Muscle of leg (tissue), 11 donors: Measurements from ENCODE around the gene MICA. TPM values are rescaled to one million over a fixed set of nuclear protein-coding genes. Genes with fewer than 3 reads are reported as not detected.
"Not testable (repeated sequence)": the region's sequence is repeated elsewhere in the genome, so short reads cannot be mapped to it uniquely, and the experiment has no call there.

ENCODE experiments used
- DNase-seq: peaks from one replicate; pipeline ENCODE4 v3.0.0; 2013
- H3K27ac ChIP-seq: one replicate; pipeline ENCODE4 v1.5.1; 2013; ENCODE audit warnings: mild to moderate bottlenecking, low read length, control low read depth
- H3K27me3 ChIP-seq: one replicate; pipeline ENCODE4 v1.6.1; 2013; ENCODE audit warnings: low read length; ENCODE audit not compliant: control insufficient read depth, insufficient read depth
- H3K36me3 ChIP-seq: one replicate; pipeline ENCODE4 v1.6.1; 2013; ENCODE audit warnings: low read length; ENCODE audit not compliant: control insufficient read depth, insufficient read depth
- H3K4me1 ChIP-seq: one replicate; pipeline ENCODE4 v1.6.1; 2013; ENCODE audit warnings: low read length; ENCODE audit not compliant: control insufficient read depth, insufficient read depth
- H3K4me3 ChIP-seq: one replicate; pipeline ENCODE4 v1.5.1; 2013; ENCODE audit warnings: low read length, control low read depth
- H3K9me3 ChIP-seq: replicated peaks from 2 replicates; pipeline ENCODE4 v1.6.1; 2013; ENCODE audit warnings: low read depth, low read length; ENCODE audit not compliant: control insufficient read depth
- WGBS: methylation state at CpG from one replicate; pipeline ENCODE4 v1.1.5; 2013; ENCODE audit warnings: missing lambda C conversion rate; ENCODE audit not compliant: insufficient coverage; 5-methylcytosine and 5-hydroxymethylcytosine counted together
- polyA plus RNA-seq, 8 donors: library from polyadenylated mRNA; unstranded; fragments of 120-200 nt; gene quantifications; one replicate each; pipeline versions ENCODE4 v1.2.1 to v1.2.3, GENCODE V29; 2013; ENCODE audit warnings: inconsistent platforms in 1 of 8, low replicate concordance in 1 of 8; ENCODE audit not compliant: insufficient read length in 8 of 8, insufficient read depth in 1 of 8
- total RNA-seq: library from RNA; stranded (reverse); fragments of 120-200 nt; gene quantifications from one replicate; pipeline ENCODE4 v1.2.4, GENCODE V29; 2013

Gene MICA
- total and polyA plus RNA-seq, 9 donors: 4.2 to 13.0 (median 6.9) TPM

DNA sequence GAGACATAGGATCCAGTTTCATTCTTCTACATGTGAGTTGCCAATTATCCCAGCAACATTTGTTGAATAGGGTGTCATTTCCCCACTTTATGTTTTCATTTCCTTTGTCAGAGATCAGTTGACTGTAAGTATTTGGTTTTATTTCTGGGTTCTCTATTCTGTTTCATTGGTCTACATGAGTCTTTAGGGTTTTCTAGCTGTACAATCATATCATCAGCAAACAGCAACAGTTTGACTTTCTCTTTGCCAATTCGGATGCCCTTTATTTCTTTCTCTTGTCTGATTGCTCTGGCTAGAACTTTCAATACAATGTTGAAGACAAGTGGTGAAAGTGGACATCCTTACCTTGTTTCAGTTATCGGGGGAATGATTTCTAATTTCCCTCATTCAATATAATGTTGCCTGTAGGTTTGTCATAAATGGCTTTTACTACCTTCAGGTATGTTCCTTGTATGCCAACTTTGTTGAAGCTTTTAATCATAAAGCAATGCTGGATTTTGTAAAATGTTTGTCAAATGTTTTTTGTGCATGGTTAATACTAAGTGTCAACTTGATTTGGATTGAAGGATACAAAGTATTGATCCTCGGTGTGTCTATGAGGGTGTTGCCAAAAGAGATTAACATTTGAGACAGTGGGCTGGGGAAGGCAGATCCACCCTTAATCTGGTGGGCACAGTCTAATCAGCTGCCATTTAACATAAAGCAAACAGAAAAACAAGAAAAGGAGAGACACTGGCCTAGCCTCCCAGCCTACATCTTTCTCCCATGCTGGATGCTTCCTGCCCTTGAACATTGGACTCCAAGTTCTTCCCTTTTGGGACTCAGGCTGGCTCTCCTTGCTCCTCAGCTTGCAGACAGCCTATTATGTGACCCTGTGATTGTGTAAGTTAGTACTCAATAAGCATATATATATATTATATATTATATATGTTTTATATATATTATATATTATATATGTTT is 23.3 kb downstream of the MICA start:
- no CpG with 5 or more reads among the region's 3 CpGs for WGBS
- Histone ChIP-seq H3K36me3 (no peaks in the 10 kb centered on the region), H3K27ac (no peak overlapping the region), H3K4me3 (no peak overlapping the region), H3K27me3 (no peaks in the 10 kb centered on the region), H3K9me3 (peaks cover 3% of the 10 kb centered on the region), H3K4me1 (no peaks in the 10 kb centered on the region)
- no peak for DNase-seq

DNA sequence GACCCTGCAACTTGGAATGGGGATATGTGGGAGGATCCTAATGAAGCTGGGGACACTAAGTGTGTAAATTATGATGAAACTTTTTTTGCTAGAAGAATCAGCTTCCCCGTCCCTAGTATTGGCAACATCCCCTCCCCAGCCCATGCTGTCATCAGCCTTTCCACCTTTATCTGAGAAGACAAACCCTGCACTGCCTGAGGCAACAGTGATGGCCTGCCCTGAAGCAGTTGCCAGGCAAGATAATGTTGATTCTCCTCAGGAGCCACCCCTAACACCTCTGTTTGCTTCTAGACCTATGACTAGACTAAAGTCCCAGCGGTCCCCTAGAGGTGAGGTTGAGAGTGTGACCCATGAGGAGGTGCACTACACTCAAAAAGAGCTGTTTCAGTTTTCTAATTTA is 27.1 kb downstream of the MICA start:
- no peaks in the 10 kb centered on the region for H3K4me1 ChIP-seq
- H3K27me3 ChIP-seq: no peaks in the 10 kb centered on the region
- DNase-seq: no peak
- WGBS: no CpG with 5 or more reads among the region's 2 CpGs
- H3K36me3 ChIP-seq: no peaks in the 10 kb centered on the region
- H3K4me3 ChIP-seq: no peak overlapping the region
- H3K9me3 ChIP-seq: peaks cover 3% of the 10 kb centered on the region
- H3K27ac ChIP-seq: no peak overlapping the region

DNA sequence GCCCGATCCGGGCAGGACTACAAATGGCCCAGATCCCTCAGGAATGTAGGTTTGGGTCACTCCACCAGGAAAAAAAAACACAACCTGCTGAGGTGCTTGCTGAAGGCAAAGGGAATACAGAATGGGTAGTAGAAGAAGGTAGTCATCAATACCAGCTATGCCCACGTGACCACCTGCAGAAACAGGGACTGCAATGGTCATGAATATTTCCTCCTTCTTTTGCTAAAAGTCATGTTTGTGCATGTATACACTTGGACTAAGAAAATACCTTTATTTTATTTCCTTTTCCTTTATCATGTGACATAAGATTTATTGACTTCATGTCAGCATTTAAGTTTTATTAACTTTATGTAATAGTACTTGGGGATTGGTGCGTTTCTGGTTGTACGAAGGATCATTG is 31.7 kb downstream of the MICA start:
- not testable (repeated sequence) for H3K27me3 ChIP-seq, H3K9me3 ChIP-seq, H3K4me1 ChIP-seq, H3K27ac ChIP-seq, H3K4me3 ChIP-seq, DNase-seq, H3K36me3 ChIP-seq
- WGBS: no CpG with 5 or more reads among the region's 5 CpGs

DNA sequence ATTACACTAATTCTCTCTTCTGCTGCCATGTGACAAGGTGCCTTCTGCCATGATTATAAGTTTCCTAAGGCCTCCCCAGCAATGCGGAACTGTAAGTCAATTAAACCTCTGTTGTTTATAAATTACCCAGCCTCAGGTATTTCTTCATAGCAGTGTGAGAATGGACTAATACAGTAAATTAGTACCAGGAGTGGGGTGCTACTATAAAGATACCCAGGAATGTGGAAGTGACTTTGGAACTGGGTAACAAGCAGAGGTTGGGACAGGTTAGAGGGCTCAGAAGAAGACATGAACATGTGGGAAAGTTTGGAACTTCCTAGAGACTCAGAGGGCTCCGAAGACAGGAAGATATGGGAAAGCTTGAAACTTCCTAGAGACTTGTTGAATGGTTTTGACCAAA is 34.8 kb downstream of the MICA start:
- peaks cover 18% of the 10 kb centered on the region for H3K27me3 ChIP-seq

DNA sequence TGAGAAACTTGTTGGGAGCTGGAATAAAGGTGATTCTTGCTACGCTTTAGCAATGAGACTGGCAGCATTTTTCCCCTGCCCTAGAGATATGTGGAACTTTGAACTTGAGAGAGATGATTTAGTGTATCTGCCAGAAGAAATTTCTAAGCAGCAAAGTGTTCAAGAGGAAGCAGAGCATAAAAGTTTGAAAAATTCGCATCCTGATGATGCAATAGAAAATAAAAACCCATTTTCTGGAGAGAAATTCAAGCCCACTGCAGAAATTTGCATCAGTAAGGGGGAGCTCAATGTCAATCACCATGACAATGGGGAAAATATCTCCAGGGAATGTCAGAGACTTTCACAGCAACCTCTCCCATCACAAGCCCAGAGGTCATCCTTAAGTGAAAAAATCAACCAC is 35.3 kb downstream of the MICA start:
- H3K9me3 ChIP-seq: peaks cover 4% of the 10 kb centered on the region
- 67% methylated on average over 1 of the region's 2 CpGs for WGBS
- peaks cover 18% of the 10 kb centered on the region for H3K27me3 ChIP-seq
- H3K27ac ChIP-seq: no peak overlapping the region
- H3K4me3 ChIP-seq: no peak overlapping the region
- peaks cover 2% of the 10 kb centered on the region for H3K4me1 ChIP-seq
- no peak for DNase-seq
- H3K36me3 ChIP-seq: no peaks in the 10 kb centered on the region

More for the DNA sequence above, 34.8 kb downstream of the MICA start:
- Histone ChIP-seq H3K36me3 (no peaks in the 10 kb centered on the region), H3K4me3 (no peak overlapping the region), H3K4me1 (peaks cover 2% of the 10 kb centered on the region), H3K9me3 (peaks cover 4% of the 10 kb centered on the region), H3K27ac (no peak overlapping the region)
- WGBS: 100% methylated on average over 1 of the region's 2 CpGs
- DNase-seq: no peak

DNA sequence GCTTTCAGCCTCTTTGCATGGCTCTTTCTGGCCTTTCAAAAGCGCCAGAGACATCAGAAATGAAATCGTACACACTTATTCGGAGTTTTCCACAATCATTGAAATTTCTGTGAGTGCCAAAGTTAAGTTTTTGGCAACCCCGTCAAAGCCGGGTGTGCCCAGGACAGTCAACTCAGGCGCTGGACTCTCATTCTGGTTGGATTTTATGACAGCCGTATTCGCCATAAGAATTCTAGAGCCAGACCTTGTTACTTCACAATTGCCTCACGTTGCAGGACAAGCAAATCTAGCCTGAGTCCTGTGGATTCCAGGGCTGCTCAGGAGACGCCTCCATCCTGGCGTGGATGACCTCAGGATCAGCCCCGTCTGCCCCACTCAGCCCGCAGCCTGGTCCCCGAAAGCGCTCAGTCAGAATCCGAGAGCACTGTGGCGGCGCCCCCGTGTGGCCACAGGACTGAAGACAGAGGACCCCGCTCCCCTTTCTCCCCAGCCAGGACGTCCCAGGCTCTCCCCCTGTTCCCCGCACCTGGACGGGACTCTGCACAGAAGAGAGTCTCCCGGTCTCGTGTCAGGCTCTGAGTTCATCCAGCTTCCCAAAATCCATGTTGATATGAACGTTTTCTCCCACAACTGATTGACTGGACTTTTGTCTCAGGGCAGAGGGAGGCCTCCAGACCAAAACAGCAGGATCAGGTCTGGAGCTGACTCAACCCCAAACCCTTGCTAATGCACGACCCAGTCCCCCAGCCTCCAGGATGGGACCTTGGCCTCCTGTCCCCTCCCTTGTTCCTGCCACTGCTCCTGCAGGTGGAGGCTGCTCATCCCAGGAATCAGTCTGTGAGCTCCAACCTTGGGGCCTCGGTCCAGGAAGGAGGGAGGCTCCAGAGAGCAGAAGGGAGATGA is 38.2 kb downstream of the MICA start:
- peak; percentile 69 for DNase-seq
- WGBS: 6% methylated on average over 6 of the region's 28 CpGs
- Histone ChIP-seq H3K27ac (no peak overlapping the region), H3K4me3 (no peak overlapping the region), H3K4me1 (peaks cover 2% of the 10 kb centered on the region), H3K27me3 (peaks cover 22% of the 10 kb centered on the region), H3K9me3 (peaks cover 4% of the 10 kb centered on the region), H3K36me3 (no peaks in the 10 kb centered on the region)

DNA sequence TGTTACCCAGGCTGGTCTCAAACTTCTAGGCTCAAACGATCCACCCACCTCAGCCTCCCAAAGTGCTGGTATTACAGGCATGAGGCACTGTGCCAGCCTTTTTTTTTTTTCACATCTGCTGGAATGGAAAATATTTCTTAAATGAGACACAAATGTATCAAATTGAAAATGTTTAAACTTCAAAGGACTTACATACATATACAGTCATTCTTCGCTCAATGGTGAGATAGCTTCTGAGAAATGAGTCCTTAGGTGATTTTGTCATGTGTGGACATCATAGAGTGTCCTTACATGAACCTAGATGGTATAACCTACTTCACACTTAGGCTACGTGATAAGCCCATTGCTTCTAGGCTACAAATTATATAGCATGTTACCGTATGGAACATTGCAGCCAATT is 43.1 kb downstream of the MICA start:
- H3K36me3 ChIP-seq: no peaks in the 10 kb centered on the region
- H3K27ac ChIP-seq: no peak overlapping the region
- H3K9me3 ChIP-seq: peaks cover 2% of the 10 kb centered on the region
- H3K27me3 ChIP-seq: peaks cover 15% of the 10 kb centered on the region
- peaks cover under 1% of the 10 kb centered on the region for H3K4me1 ChIP-seq
- H3K4me3 ChIP-seq: no peak overlapping the region
- WGBS: no CpG with 5 or more reads among the region's 4 CpGs
- DNase-seq: no peak

DNA sequence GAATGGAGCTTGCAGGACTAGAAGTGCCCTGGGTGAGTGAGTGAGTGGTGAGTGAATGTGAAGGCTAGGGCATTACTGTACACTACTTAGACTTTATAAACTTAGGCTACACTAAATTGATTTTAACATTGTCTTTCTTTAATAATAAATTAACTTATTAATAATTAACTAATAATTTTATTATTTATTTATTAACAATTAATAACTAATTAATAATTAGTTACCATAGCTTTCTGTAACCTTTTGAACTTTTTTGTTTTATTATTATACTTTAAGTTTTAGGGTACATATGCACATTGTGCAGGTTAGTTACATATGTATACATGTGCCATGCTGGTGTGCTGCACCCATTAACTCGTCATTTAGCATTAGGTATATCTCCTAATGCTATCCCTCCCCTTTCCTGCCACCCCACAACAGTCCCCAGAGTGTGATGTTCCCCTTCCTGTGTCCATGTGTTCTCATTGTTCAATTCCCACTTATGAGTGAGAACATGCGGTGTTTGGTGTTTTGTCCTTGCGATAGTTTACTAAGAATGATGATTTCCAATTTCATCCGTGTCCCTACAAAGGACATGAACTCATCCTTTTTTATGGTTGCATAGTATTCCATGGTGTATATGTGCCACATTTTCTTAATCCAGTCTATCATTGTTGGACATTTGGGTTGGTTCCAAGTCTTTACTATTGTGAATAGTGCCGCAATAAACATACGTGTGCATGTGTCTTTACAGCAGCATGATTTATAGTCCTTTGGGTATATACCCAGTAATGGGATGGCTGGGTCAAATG is 43.8 kb downstream of the MICA start:
- no CpG with 5 or more reads among the region's 6 CpGs for WGBS
- H3K36me3 ChIP-seq: not testable (repeated sequence)

DNA sequence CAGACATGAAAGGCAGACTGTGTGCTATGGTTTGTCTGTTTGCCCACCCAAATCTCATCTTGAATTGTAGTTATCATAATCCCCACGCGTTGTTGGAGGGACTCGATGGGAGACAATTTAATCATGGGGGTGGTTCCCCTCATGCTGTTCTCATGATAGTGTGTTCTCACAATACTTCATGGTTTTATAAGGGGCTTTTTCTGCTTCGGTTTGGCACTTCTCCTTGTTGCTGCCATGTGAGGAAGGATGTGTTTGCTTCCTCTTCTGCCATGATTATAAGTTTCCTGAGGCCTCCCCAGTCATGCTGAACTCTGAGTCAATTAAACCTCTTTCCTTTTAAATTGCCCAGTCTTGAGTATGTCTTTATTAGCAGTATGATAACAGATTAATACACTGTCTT is 47.4 kb downstream of the MICA start:
- WGBS: no CpG with 5 or more reads among the region's 4 CpGs
- Histone ChIP-seq H3K4me3 (no peak overlapping the region), H3K4me1 (no peaks in the 10 kb centered on the region)

More for the DNA sequence above, 43.8 kb downstream of the MICA start:
- DNase-seq, H3K9me3 ChIP-seq, H3K27ac ChIP-seq, H3K4me3 ChIP-seq, H3K4me1 ChIP-seq: not testable (repeated sequence)
- peaks cover 11% of the 10 kb centered on the region for H3K27me3 ChIP-seq

More for the DNA sequence above, 47.4 kb downstream of the MICA start:
- no peaks in the 10 kb centered on the region for H3K36me3 ChIP-seq
- no peak for DNase-seq
- no peak overlapping the region for H3K27ac ChIP-seq
- H3K9me3 ChIP-seq: peaks cover 4% of the 10 kb centered on the region
- H3K27me3 ChIP-seq: peaks cover 5% of the 10 kb centered on the region
